GM18858 (cell line): Measurements from ENCODE around the gene LVRN.
A peak's percentile ranks its signal among the peaks of the same experiment; 100 is the strongest.

Experiments used
- ATAC-seq: cut with Tn5 transposase; IDR thresholded peaks from one replicate; pipeline ENCODE4 v1.9.1; 2021; ENCODE audit not compliant: unreplicated experiment

LVRN gene

GRCh38 chr5:115954144-115954543 lies 8.1 kb upstream of the LVRN start:
- ATAC-seq, result no peak

GRCh38 chr5:115956957-115957356 lies 5.3 kb upstream of the LVRN start:
- ATAC-seq, result no peak

GRCh38 chr5:115961381-115962238 lies 665 bp upstream of the LVRN start:
- no peak for ATAC-seq

GRCh38 chr5:115962565-115963402 lies 509 bp downstream of the LVRN start:
- no peak for ATAC-seq

GRCh38 chr5:115963566-115963965 lies 1.3 kb downstream of the LVRN start:
- no peak for ATAC-seq

GRCh38 chr5:115968770-115969169 lies 6.5 kb downstream of the LVRN start:
- no peak for ATAC-seq

- ATAC-seq, result peak; percentile 72
Observed at GRCh38 chr5:115977096-115977495, 14.8 kb downstream of the LVRN start.

- no peak for ATAC-seq
Observed at GRCh38 chr5:115977988-115978387, 15.7 kb downstream of the LVRN start.

- ATAC-seq, result no peak
Observed at GRCh38 chr5:115978779-115979178, 16.5 kb downstream of the LVRN start.

- ATAC-seq, result no peak
Observed at GRCh38 chr5:115979201-115980041, 17.1 kb downstream of the LVRN start.

GRCh38 chr5:115983519-115983918 lies 21.2 kb downstream of the LVRN start:
- ATAC-seq, result no peak

- no peak for ATAC-seq
Observed at GRCh38 chr5:115985802-115986757, 23.8 kb downstream of the LVRN start.

GRCh38 chr5:115988002-115988401 lies 25.7 kb downstream of the LVRN start:
- no peak for ATAC-seq

GRCh38 chr5:115992848-115993350 lies 30.6 kb downstream of the LVRN start:
- no peak for ATAC-seq

- ATAC-seq, result no peak
Observed at GRCh38 chr5:115995351-115995750, 33.1 kb downstream of the LVRN start.

- no peak for ATAC-seq
Observed at GRCh38 chr5:116002116-116002906, 40.0 kb downstream of the LVRN start.

- ATAC-seq, result no peak
Observed at GRCh38 chr5:116004248-116004647, 42.0 kb downstream of the LVRN start.

GRCh38 chr5:116009806-116010205 lies 47.5 kb downstream of the LVRN start:
- no peak for ATAC-seq

- ATAC-seq, result no peak
Observed at GRCh38 chr5:116011046-116011445, 48.8 kb downstream of the LVRN start.
